22Rv1 (cell line): ENCODE results near the gene ZNG1C.
"Not testable (repeated sequence)": the region's sequence is repeated elsewhere in the genome, so short reads cannot be mapped to it uniquely, and the experiment has no call there.

Source experiments
- ZFX ChIP-seq: fragments of 450-650 bp; IDR thresholded peaks from 2 replicates; pipeline ENCODE4 v1.6.1; 2017; ENCODE audit warnings: antibody characterized with exemption, borderline replicate concordance
- TF ChIP-seq, protein P1 (sequence below): fragments of 450-650 bp; IDR thresholded peaks from 2 replicates; pipeline ENCODE4 v1.5.1; 2017; ENCODE audit warnings: mild to moderate bottlenecking

- TF ChIP-seq, protein P1, sequence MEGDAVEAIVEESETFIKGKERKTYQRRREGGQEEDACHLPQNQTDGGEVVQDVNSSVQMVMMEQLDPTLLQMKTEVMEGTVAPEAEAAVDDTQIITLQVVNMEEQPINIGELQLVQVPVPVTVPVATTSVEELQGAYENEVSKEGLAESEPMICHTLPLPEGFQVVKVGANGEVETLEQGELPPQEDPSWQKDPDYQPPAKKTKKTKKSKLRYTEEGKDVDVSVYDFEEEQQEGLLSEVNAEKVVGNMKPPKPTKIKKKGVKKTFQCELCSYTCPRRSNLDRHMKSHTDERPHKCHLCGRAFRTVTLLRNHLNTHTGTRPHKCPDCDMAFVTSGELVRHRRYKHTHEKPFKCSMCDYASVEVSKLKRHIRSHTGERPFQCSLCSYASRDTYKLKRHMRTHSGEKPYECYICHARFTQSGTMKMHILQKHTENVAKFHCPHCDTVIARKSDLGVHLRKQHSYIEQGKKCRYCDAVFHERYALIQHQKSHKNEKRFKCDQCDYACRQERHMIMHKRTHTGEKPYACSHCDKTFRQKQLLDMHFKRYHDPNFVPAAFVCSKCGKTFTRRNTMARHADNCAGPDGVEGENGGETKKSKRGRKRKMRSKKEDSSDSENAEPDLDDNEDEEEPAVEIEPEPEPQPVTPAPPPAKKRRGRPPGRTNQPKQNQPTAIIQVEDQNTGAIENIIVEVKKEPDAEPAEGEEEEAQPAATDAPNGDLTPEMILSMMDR: not testable (repeated sequence)
- TF ChIP-seq ZFX: not testable (repeated sequence)
These were observed 88.9 kb downstream of the ZNG1C start for GRCh38 chr9:68330531-68331173.
